K562 (cell line): ENCODE data around the gene GRK1. TPM values are rescaled to one million over a fixed set of nuclear protein-coding genes. Genes with fewer than 3 reads are reported as not detected.

Experiments used
- CREB3L1 ChIP-seq: fragments of 450-650 bp; IDR thresholded peaks from 2 replicates; pipeline ENCODE4 v1.6.1; 2014; ENCODE audit warnings: low read depth, mild to moderate bottlenecking, moderate library complexity, borderline replicate concordance
- KLF1 ChIP-seq: fragments of 450-650 bp; IDR thresholded peaks from 2 replicates; pipeline ENCODE4 v1.6.1; 2016; ENCODE audit warnings: missing genetic modification characterization, missing compliant biosample characterization
- ZNF12 ChIP-seq: sonication (generic); formaldehyde crosslinking; IDR thresholded peaks from 2 replicates; pipeline ENCODE4 v1.4.0; 2020; ENCODE audit warnings: mild to moderate bottlenecking, missing genetic modification reagents
- ZNF184 ChIP-seq: sonication (generic); formaldehyde crosslinking; IDR thresholded peaks from 2 replicates; pipeline ENCODE4 v1.5.0; 2020; ENCODE audit warnings: missing genetic modification reagents
- ZNF23 ChIP-seq: fragments of 250-450 bp; sonication (Bioruptor Pico); IDR thresholded peaks from 2 replicates; pipeline ENCODE4 v1.4.0; 2020; ENCODE audit warnings: mild to moderate bottlenecking
- polyA plus RNA-seq, 8 experiments: library from polyadenylated mRNA; depleted of rRNA in 4 of 8; stranded (reverse) in 5 of 8; unstranded in 3 of 8; fragments of >200 nt; fragmentation: Nextera tagmentation in 2 of 8; fragmentation: Illumina TruSeq in 1 of 8; extraction: Ambion mirVana in 2 of 8; extraction: Trizol in 1 of 8; gene quantifications; 2 replicates each; pipeline versions ENCODE4 v1.2.1 to v1.2.3, GENCODE V29; 2011 to 2014; ENCODE audit warnings: inconsistent platforms in 1 of 8, missing spikeins in 1 of 8
- total RNA-seq, 7 experiments: library from RNA; depleted of rRNA in 6 of 7; stranded (reverse); fragments of >200 nt in 6 of 7; fragmentation: Illumina TruSeq in 2 of 7; extraction: Trizol in 2 of 7; gene quantifications; 2 replicates each; pipeline versions ENCODE4 v1.2.1 to v1.2.3, GENCODE V29; 2011 to 2021; ENCODE audit warnings: low replicate concordance in 1 of 7
- TF ChIP-seq, protein P1 (sequence below), 2 experiments: fragments of 450-650 bp in 1 of 2; IDR thresholded peaks; 2 replicates each; pipeline ENCODE4 v1.6.1; 2011 to 2017; ENCODE audit warnings: low read depth in 2 of 2, antibody characterized with exemption in 1 of 2, borderline replicate concordance in 1 of 2, low read length in 1 of 2, mild to moderate bottlenecking in 1 of 2, mixed read lengths in 1 of 2; ENCODE audit not compliant: control insufficient read depth in 1 of 2

Gene GRK1
- total and polyA plus RNA-seq, 9 of the 15 experiments (the other 6 are each of a cell fraction or from before 2014, with no cell fraction given): 0.09 TPM; not detected in 8

GRCh38 chr13:113786262-113786841, 119.3 kb downstream of the GRK1 start (continued):
- no peak for TF ChIP-seq CREB3L1
- TF ChIP-seq ZNF12 (CRISPR knock-in tag): no peak
- TF ChIP-seq ZNF184 (CRISPR knock-in tag): no peak
- TF ChIP-seq ZNF23 (CRISPR knock-in tag): no peak
- TF ChIP-seq, protein P1, sequence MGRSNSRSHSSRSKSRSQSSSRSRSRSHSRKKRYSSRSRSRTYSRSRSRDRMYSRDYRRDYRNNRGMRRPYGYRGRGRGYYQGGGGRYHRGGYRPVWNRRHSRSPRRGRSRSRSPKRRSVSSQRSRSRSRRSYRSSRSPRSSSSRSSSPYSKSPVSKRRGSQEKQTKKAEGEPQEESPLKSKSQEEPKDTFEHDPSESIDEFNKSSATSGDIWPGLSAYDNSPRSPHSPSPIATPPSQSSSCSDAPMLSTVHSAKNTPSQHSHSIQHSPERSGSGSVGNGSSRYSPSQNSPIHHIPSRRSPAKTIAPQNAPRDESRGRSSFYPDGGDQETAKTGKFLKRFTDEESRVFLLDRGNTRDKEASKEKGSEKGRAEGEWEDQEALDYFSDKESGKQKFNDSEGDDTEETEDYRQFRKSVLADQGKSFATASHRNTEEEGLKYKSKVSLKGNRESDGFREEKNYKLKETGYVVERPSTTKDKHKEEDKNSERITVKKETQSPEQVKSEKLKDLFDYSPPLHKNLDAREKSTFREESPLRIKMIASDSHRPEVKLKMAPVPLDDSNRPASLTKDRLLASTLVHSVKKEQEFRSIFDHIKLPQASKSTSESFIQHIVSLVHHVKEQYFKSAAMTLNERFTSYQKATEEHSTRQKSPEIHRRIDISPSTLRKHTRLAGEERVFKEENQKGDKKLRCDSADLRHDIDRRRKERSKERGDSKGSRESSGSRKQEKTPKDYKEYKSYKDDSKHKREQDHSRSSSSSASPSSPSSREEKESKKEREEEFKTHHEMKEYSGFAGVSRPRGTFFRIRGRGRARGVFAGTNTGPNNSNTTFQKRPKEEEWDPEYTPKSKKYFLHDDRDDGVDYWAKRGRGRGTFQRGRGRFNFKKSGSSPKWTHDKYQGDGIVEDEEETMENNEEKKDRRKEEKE (IDR thresholded peaks at IDR 0.05; ENCODE audit: borderline replicate concordance in 1 of 2, control insufficient read depth in 1 of 2, low read depth in 2 of 2, low read length in 1 of 2): no peak
- TF ChIP-seq KLF1: no peak

Other genes with a start within 250 kb of the GRK1 start
- 0.27 and 0.49 TPM in 2 replicates for gene ADPRHL1, start 213.7 kb upstream of the GRK1 start, total RNA-seq (2014; rRNA removed)
- 0.35 and 0.55 TPM in 2 replicates for gene ADPRHL1, start 213.7 kb upstream of the GRK1 start, total RNA-seq (2014; rRNA removed; fragmentation: Illumina TruSeq; extraction: Trizol)
- 0.68 and 0.76 TPM in 2 replicates for gene ADPRHL1, start 213.7 kb upstream of the GRK1 start, total RNA-seq (2015; rRNA removed; fragmentation: Illumina TruSeq; extraction: Trizol)
- 0.31 and 0.54 TPM in 2 replicates for gene ADPRHL1, start 213.7 kb upstream of the GRK1 start, total RNA-seq (2021)
- 0.29 and 0.38 TPM in 2 replicates for gene ADPRHL1, start 213.7 kb upstream of the GRK1 start, polyA plus RNA-seq (2011; rRNA removed)
- 0.19 and 0.43 TPM in 2 replicates for gene ADPRHL1, start 213.7 kb upstream of the GRK1 start, polyA plus RNA-seq (2014; fragmentation: Illumina TruSeq; extraction: Trizol)
- under 1 TPM in 1 of 2 experiments, not detected in 1; 0.06 TPM for gene ADPRHL1, start 213.7 kb upstream of the GRK1 start, polyA plus RNA-seq (2014; fragmentation: Nextera tagmentation; extraction: Ambion mirVana)
- 0.49 and 0.58 TPM in 2 replicates for gene ADPRHL1, start 213.7 kb upstream of the GRK1 start, polyA plus RNA-seq (2014; rRNA removed)
- 9.7 and 13.3 TPM in 2 replicates for gene DCUN1D2, start 176.5 kb upstream of the GRK1 start, total RNA-seq (2014; rRNA removed)
- 10.0 and 11.1 TPM in 2 replicates for gene DCUN1D2, start 176.5 kb upstream of the GRK1 start, total RNA-seq (2014; rRNA removed; fragmentation: Illumina TruSeq; extraction: Trizol)
- gene DCUN1D2, start 176.5 kb upstream of the GRK1 start, total RNA-seq (2015; rRNA removed; fragmentation: Illumina TruSeq; extraction: Trizol): 10.0 and 10.9 TPM in 2 replicates
- 12.1 and 16.8 TPM in 2 replicates for gene DCUN1D2, start 176.5 kb upstream of the GRK1 start, total RNA-seq (2021)
- 9.9 and 12.9 TPM in 2 replicates for gene DCUN1D2, start 176.5 kb upstream of the GRK1 start, polyA plus RNA-seq (2011; rRNA removed)
- gene DCUN1D2, start 176.5 kb upstream of the GRK1 start, polyA plus RNA-seq (2014; fragmentation: Illumina TruSeq; extraction: Trizol): 11.6 and 12.0 TPM in 2 replicates
- 1 to 10 TPM; 2.1 to 2.2 TPM for gene DCUN1D2, start 176.5 kb upstream of the GRK1 start, polyA plus RNA-seq (2014; fragmentation: Nextera tagmentation; extraction: Ambion mirVana)
- gene DCUN1D2, start 176.5 kb upstream of the GRK1 start, polyA plus RNA-seq (2014; rRNA removed): 15.8 and 16.7 TPM in 2 replicates
- 55.2 and 71.3 TPM in 2 replicates for gene TFDP1, start 82.5 kb upstream of the GRK1 start, total RNA-seq (2014; rRNA removed)
- 68.1 and 69.1 TPM in 2 replicates for gene TFDP1, start 82.5 kb upstream of the GRK1 start, total RNA-seq (2014; rRNA removed; fragmentation: Illumina TruSeq; extraction: Trizol)
- gene TFDP1, start 82.5 kb upstream of the GRK1 start, total RNA-seq (2015; rRNA removed; fragmentation: Illumina TruSeq; extraction: Trizol): 61.3 and 64.1 TPM in 2 replicates
- gene TFDP1, start 82.5 kb upstream of the GRK1 start, total RNA-seq (2021): 115 and 120 TPM in 2 replicates
- 70.6 and 98.1 TPM in 2 replicates for gene TFDP1, start 82.5 kb upstream of the GRK1 start, polyA plus RNA-seq (2011; rRNA removed)
- 129 and 145 TPM in 2 replicates for gene TFDP1, start 82.5 kb upstream of the GRK1 start, polyA plus RNA-seq (2014; fragmentation: Illumina TruSeq; extraction: Trizol)
- gene TFDP1, start 82.5 kb upstream of the GRK1 start, polyA plus RNA-seq (2014; fragmentation: Nextera tagmentation; extraction: Ambion mirVana): 10 to 100 TPM; 33.8 to 41.7 TPM
- gene TFDP1, start 82.5 kb upstream of the GRK1 start, polyA plus RNA-seq (2014; rRNA removed): 102 and 134 TPM in 2 replicates
- not detected in 2 replicates for gene ATP4B, start 9.0 kb upstream of the GRK1 start, total RNA-seq (2014; rRNA removed)
- not detected in 2 replicates for gene ATP4B, start 9.0 kb upstream of the GRK1 start, total RNA-seq (2014; rRNA removed; fragmentation: Illumina TruSeq; extraction: Trizol)
- gene ATP4B, start 9.0 kb upstream of the GRK1 start, total RNA-seq (2015; rRNA removed; fragmentation: Illumina TruSeq; extraction: Trizol): not detected in 2 replicates
- gene ATP4B, start 9.0 kb upstream of the GRK1 start, total RNA-seq (2021): not detected in 2 replicates
- gene ATP4B, start 9.0 kb upstream of the GRK1 start, polyA plus RNA-seq (2011; rRNA removed): not detected in 2 replicates
- gene ATP4B, start 9.0 kb upstream of the GRK1 start, polyA plus RNA-seq (2014; fragmentation: Illumina TruSeq; extraction: Trizol): not detected in 2 replicates
- gene ATP4B, start 9.0 kb upstream of the GRK1 start, polyA plus RNA-seq (2014; fragmentation: Nextera tagmentation; extraction: Ambion mirVana): not detected
- not detected in 2 replicates for gene ATP4B, start 9.0 kb upstream of the GRK1 start, polyA plus RNA-seq (2014; rRNA removed)
- gene TMEM255B, start 92.0 kb downstream of the GRK1 start, total RNA-seq (2014; rRNA removed): 0.23 and 0.33 TPM in 2 replicates
- gene TMEM255B, start 92.0 kb downstream of the GRK1 start, total RNA-seq (2014; rRNA removed; fragmentation: Illumina TruSeq; extraction: Trizol): 0.13 and 0.22 TPM in 2 replicates
- 0.30 and 0.36 TPM in 2 replicates for gene TMEM255B, start 92.0 kb downstream of the GRK1 start, total RNA-seq (2015; rRNA removed; fragmentation: Illumina TruSeq; extraction: Trizol)
- 0.72 and 0.75 TPM in 2 replicates for gene TMEM255B, start 92.0 kb downstream of the GRK1 start, total RNA-seq (2021)
- 0.20 and 0.45 TPM in 2 replicates for gene TMEM255B, start 92.0 kb downstream of the GRK1 start, polyA plus RNA-seq (2011; rRNA removed)
- gene TMEM255B, start 92.0 kb downstream of the GRK1 start, polyA plus RNA-seq (2014; fragmentation: Illumina TruSeq; extraction: Trizol): 0.42 and 0.46 TPM in 2 replicates
- under 1 TPM; 0.01 to 0.04 TPM for gene TMEM255B, start 92.0 kb downstream of the GRK1 start, polyA plus RNA-seq (2014; fragmentation: Nextera tagmentation; extraction: Ambion mirVana)
- gene TMEM255B, start 92.0 kb downstream of the GRK1 start, polyA plus RNA-seq (2014; rRNA removed): 0.40 and 0.46 TPM in 2 replicates
- gene GAS6, start 196.9 kb downstream of the GRK1 start, total RNA-seq (2014; rRNA removed): 8.4 and 8.8 TPM in 2 replicates
- 0.99 and 1.7 TPM in 2 replicates for gene GAS6, start 196.9 kb downstream of the GRK1 start, total RNA-seq (2014; rRNA removed; fragmentation: Illumina TruSeq; extraction: Trizol)
- gene GAS6, start 196.9 kb downstream of the GRK1 start, total RNA-seq (2015; rRNA removed; fragmentation: Illumina TruSeq; extraction: Trizol): 4.2 and 4.6 TPM in 2 replicates
- 9.6 and 9.7 TPM in 2 replicates for gene GAS6, start 196.9 kb downstream of the GRK1 start, total RNA-seq (2021)
- gene GAS6, start 196.9 kb downstream of the GRK1 start, polyA plus RNA-seq (2011; rRNA removed): 4.9 and 8.8 TPM in 2 replicates
- gene GAS6, start 196.9 kb downstream of the GRK1 start, polyA plus RNA-seq (2014; fragmentation: Illumina TruSeq; extraction: Trizol): 4.4 and 6.1 TPM in 2 replicates
- under 1 TPM in 1 of 2 experiments, not detected in 1; 0.14 TPM for gene GAS6, start 196.9 kb downstream of the GRK1 start, polyA plus RNA-seq (2014; fragmentation: Nextera tagmentation; extraction: Ambion mirVana)
- gene GAS6, start 196.9 kb downstream of the GRK1 start, polyA plus RNA-seq (2014; rRNA removed): 9.7 and 10.9 TPM in 2 replicates